Measurements from ENCODE around the gene KCTD21. TPM values are rescaled to one million over a fixed set of nuclear protein-coding genes. Genes with fewer than 3 reads are reported as not detected.

The KCTD21 gene
- polyA plus RNA-seq, 2 donors = 6.3 to 7.0 TPM

DNA sequence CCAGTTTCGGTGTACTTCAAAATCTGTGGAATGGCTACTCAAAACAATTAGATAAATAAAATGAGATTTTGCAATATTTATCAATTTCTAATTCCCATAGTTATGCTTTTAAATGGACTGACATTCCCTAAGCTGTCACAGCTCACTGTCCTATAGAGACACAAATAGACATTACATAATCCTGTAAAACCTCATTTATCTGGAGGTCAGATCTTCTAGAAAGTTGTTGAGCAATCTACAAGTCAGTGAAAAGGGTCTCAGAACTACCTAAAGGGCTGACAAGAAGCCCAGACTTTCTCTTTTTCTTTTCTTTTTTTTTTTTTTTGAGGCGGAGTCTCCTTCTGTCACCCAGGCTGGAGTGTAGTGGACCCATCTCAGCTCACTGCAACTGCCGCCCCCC is 61.0 kb downstream of the KCTD21 start:
- 97 to 100% methylated on average over 3 of the region's 3 CpGs for WGBS, 2 donors
- no peaks in the 10 kb centered on the region for H3K4me1 ChIP-seq (ENCODE audit: control insufficient read depth in 2 of 2, insufficient read depth in 2 of 2, low read length in 1 of 2)
- no peaks in the 10 kb centered on the region for H3K27me3 ChIP-seq (ENCODE audit: control insufficient read depth in 1 of 2, insufficient read depth in 2 of 2, low read length in 2 of 2)
- no peaks in the 10 kb centered on the region for H3K9me3 ChIP-seq (ENCODE audit: control insufficient read depth in 2 of 2, insufficient read depth in 1 of 2, low read depth in 1 of 2, low read length in 1 of 2)
- H3K36me3 ChIP-seq (ENCODE audit: control insufficient read depth in 2 of 2, insufficient read depth in 2 of 2, low read length in 1 of 2) = peaks cover 0 to 3% of the 10 kb centered on the region in 2 donors
- no peak overlapping the region for H3K27ac ChIP-seq (ENCODE audit: low read depth in 2 of 2, low read length in 1 of 2)
- no peak overlapping the region for H3K4me3 ChIP-seq (ENCODE audit: low read depth in 1 of 2, low read length in 2 of 2)

Other genes with a start within 250 kb of the KCTD21 start
- 10 to 100 TPM; 12.5 to 13.5 TPM for gene INTS4, start 194.0 kb downstream of the KCTD21 start, polyA plus RNA-seq
- gene KCTD14, start 165.3 kb downstream of the KCTD21 start, polyA plus RNA-seq = 1 to 10 TPM in 1 of 2 donors, under 1 TPM in 1; 0.84 to 1.1 TPM
- under 1 TPM; 0.06 to 0.08 TPM for gene THRSP, start 124.8 kb downstream of the KCTD21 start, polyA plus RNA-seq
- 100 to 1,000 TPM in 1 of 2 donors, 10 to 100 TPM in 1; 50.9 to 140 TPM for gene NDUFC2, start 108.8 kb downstream of the KCTD21 start, polyA plus RNA-seq
- 10 to 100 TPM; 18.0 to 28.2 TPM for gene ALG8, start 49.0 kb downstream of the KCTD21 start, polyA plus RNA-seq
- 1 to 10 TPM; 4.1 to 7.7 TPM for gene USP35, start 293 bp upstream of the KCTD21 start, polyA plus RNA-seq
- 1 to 10 TPM; 6.2 to 6.6 TPM for gene GAB2, start 229.2 kb upstream of the KCTD21 start, polyA plus RNA-seq

All from esophagus (tissue), 2 donors.